MM.1S (cell line): Measurements from ENCODE around the gene CYTH1.

Source experiments
- DNase-seq: peaks from one replicate; pipeline ENCODE4 v3.0.0-alpha.2; 2015
- H2AFZ ChIP-seq: fragments of 300-600 bp; sonication (generic); 2 replicates; pipeline ENCODE4 v1.6.0; 2016; ENCODE audit warnings: antibody characterized with exemption, low read length
- H3F3A ChIP-seq: fragments of 300-600 bp; sonication (generic); 2 replicates; pipeline ENCODE4 v1.6.1; 2016; ENCODE audit warnings: mild to moderate bottlenecking, antibody characterized with exemption, low read length, moderate library complexity, mixed read lengths; ENCODE audit not compliant: insufficient read depth
- H3K27ac ChIP-seq: fragments of 300-600 bp; sonication (generic); 2 replicates; pipeline ENCODE4 v1.5.1; 2016; ENCODE audit warnings: mild to moderate bottlenecking, low read length
- H3K27me3 ChIP-seq: fragments of 300-600 bp; sonication (generic); replicated peaks from 2 replicates; pipeline ENCODE4 v1.6.0; 2016; ENCODE audit warnings: low read length; ENCODE audit not compliant: insufficient read depth
- H3K36me3 ChIP-seq: fragments of 300-600 bp; sonication (generic); replicated peaks from 2 replicates; pipeline ENCODE4 v1.6.1; 2016; ENCODE audit warnings: mild to moderate bottlenecking, low read length, mixed read lengths; ENCODE audit not compliant: insufficient read depth
- H3K4me1 ChIP-seq: fragments of 300-600 bp; sonication (generic); 2 replicates; pipeline ENCODE4 v1.6.1; 2016; ENCODE audit warnings: low read length, mixed read lengths
- H3K4me2 ChIP-seq: fragments of 300-600 bp; sonication (generic); 2 replicates; pipeline ENCODE4 v1.6.0; 2016; ENCODE audit warnings: low read depth, low read length
- H3K4me3 ChIP-seq: fragments of 300-600 bp; sonication (generic); 2 replicates; pipeline ENCODE4 v1.5.1; 2016; ENCODE audit warnings: low read length, mixed read lengths
- H3K79me2 ChIP-seq: fragments of 300-600 bp; sonication (generic); 2 replicates; pipeline ENCODE4 v1.6.1; 2016; ENCODE audit warnings: mixed run types, low read length, mixed read lengths
- H3K9ac ChIP-seq: fragments of 300-600 bp; sonication (generic); 2 replicates; pipeline ENCODE4 v1.6.1; 2016; ENCODE audit warnings: low read length, mixed read lengths
- H3K9me2 ChIP-seq: fragments of 300-600 bp; sonication (generic); replicated peaks from 2 replicates; pipeline ENCODE4 v1.6.1; 2016; ENCODE audit warnings: mild to moderate bottlenecking, low read length, mixed read lengths; ENCODE audit not compliant: insufficient read depth
- H3K9me3 ChIP-seq: fragments of 300-600 bp; sonication (generic); replicated peaks from 2 replicates; pipeline ENCODE4 v1.6.1; 2016; ENCODE audit warnings: mild to moderate bottlenecking, low read length, mixed read lengths; ENCODE audit not compliant: insufficient read depth
- H4K20me1 ChIP-seq: fragments of 300-600 bp; sonication (generic); 2 replicates; pipeline ENCODE4 v1.6.1; 2016; ENCODE audit warnings: mild to moderate bottlenecking, low read length, moderate library complexity, mixed read lengths; ENCODE audit not compliant: insufficient read depth
- EZH2 ChIP-seq: fragments of 300-600 bp; sonication (generic); optimal IDR thresholded peaks from 2 replicates; pipeline ENCODE3; 2017; ENCODE audit warnings: low read depth, mild to moderate bottlenecking, antibody characterized with exemption, low read length, mixed read lengths
- EZH2phosphoT487 ChIP-seq: fragments of 300-600 bp; sonication (generic); IDR thresholded peaks from 2 replicates; pipeline ENCODE4 v1.6.1; 2018; ENCODE audit warnings: antibody characterized with exemption, low read length
- TF ChIP-seq, protein P1 (sequence below): fragments of 300-600 bp; sonication (generic); IDR thresholded peaks from 2 replicates; pipeline ENCODE4 v1.5.1; 2016; ENCODE audit warnings: antibody characterized with exemption, low read length, mixed read lengths

Gene CYTH1

DNA sequence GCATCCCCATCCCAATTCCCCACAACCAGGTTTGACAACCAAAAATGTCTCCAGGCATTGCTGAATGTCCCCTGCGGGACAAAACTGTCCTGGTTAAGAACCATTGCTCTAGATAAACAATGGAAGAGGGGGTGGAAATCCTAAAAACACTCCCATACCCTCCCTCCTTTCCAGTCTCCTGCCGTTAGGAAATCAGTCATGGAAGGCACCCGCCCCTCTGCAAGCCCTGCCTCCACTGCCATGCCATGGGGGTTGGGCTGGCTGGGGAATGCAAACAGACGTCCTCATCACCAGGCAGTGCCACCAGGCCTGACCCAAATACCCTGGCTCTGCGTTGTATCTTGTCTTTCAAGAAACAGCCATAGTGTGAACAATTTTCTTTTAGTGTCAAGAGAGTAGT, 57.5 kb downstream of the CYTH1 start:
- peak; percentile 7 for DNase-seq
- Histone ChIP-seq H3K9me3 (no peaks in the 10 kb centered on the region), H3K79me2 (peaks cover 95% of the 10 kb centered on the region), H4K20me1 (no peaks in the 10 kb centered on the region), H3K9me2 (no peaks in the 10 kb centered on the region), H3K27me3 (no peaks in the 10 kb centered on the region), H3K4me3 (peak overlapping the region; percentile 70; the same call in 1 of the 2 replicates), H3K9ac (peak overlapping the region; percentile 95), H3K4me2 (peak overlapping the region; percentile 99), H2AFZ (no peak overlapping the region), H3K36me3 (no peaks in the 10 kb centered on the region), H3K4me1 (peaks cover 77% of the 10 kb centered on the region), H3K27ac (peak overlapping the region; percentile 97), H3F3A (peaks cover 94% of the 10 kb centered on the region)
- no peak for TF ChIP-seq EZH2
- TF ChIP-seq, protein P1, sequence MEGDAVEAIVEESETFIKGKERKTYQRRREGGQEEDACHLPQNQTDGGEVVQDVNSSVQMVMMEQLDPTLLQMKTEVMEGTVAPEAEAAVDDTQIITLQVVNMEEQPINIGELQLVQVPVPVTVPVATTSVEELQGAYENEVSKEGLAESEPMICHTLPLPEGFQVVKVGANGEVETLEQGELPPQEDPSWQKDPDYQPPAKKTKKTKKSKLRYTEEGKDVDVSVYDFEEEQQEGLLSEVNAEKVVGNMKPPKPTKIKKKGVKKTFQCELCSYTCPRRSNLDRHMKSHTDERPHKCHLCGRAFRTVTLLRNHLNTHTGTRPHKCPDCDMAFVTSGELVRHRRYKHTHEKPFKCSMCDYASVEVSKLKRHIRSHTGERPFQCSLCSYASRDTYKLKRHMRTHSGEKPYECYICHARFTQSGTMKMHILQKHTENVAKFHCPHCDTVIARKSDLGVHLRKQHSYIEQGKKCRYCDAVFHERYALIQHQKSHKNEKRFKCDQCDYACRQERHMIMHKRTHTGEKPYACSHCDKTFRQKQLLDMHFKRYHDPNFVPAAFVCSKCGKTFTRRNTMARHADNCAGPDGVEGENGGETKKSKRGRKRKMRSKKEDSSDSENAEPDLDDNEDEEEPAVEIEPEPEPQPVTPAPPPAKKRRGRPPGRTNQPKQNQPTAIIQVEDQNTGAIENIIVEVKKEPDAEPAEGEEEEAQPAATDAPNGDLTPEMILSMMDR, result no peak; the same call in 1 of the 2 replicates
- TF ChIP-seq EZH2phosphoT487, result no peak

DNA sequence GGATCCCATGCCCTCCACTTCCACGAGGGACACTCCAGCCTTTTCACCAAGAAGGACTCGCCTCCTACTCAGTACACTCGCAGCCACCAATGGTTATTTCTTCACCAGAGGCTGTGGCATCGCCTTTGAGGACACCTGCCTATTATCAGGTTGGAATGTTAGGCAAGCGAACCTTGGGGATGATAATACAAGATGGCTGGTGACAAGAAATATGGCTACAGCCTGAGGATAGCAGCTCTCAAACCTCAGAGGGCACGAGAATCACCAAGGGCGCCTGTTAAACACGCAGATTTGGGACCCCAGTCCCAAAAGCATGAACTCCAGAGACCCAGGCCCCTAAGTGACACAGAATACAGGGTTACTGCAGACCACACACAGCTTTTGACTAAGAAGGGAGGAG, 58.1 kb downstream of the CYTH1 start:
- Histone ChIP-seq H3K36me3 (no peaks in the 10 kb centered on the region), H3K79me2 (peaks cover 95% of the 10 kb centered on the region), H3K27me3 (no peaks in the 10 kb centered on the region), H2AFZ (no peak overlapping the region), H3F3A (peaks cover 94% of the 10 kb centered on the region), H3K9me2 (no peaks in the 10 kb centered on the region), H4K20me1 (no peaks in the 10 kb centered on the region), H3K4me2 (peak overlapping the region; percentile 99), H3K4me1 (peaks cover 77% of the 10 kb centered on the region), H3K4me3 (peak overlapping the region; percentile 70), H3K9ac (peak overlapping the region; percentile 95), H3K9me3 (no peaks in the 10 kb centered on the region), H3K27ac (peak overlapping the region; percentile 97)
- TF ChIP-seq EZH2phosphoT487 (no peak), EZH2 (no peak)
- TF ChIP-seq, protein P1, result no peak
- peak; percentile 5 for DNase-seq

DNA sequence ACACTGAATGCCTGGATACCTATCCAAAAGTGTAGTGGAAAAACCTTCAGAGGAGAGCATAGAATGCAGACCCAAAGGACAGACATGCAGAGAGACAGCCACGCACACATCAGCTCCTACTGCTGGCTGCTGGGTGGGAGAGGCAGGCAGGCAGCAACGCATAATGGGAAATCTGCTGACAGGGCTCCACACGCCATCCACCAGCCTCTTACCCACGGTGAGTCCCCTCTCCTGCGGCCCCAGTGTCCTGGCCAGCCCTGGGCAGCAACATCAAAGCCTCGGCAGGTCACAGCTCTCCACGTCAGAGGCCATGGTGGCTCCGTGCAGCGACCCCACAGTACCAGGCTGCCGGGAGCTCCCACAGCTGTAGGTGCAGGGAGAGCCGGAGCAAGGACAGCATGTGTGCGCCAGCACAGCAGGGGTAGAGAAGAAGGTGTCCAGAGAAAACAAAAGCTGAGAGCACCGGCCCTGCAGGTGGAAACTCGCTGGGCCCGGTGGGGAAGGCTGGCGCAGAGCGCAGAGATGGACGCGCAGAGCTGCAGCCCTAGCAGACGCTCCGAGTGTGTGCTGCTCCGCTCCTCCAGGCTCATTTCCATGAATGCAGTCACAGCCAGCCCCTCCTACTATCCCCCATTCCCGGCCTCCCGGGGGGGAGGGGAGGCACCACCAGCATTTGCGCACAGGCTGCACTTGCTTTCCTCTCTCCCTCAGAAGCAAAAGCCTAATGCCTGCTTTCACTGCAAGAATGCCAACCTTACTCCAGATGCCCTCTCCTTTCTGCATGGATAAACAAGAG, 58.9 kb downstream of the CYTH1 start:
- peaks cover 94% of the 10 kb centered on the region for H3F3A ChIP-seq
- H3K9me2 ChIP-seq, result no peaks in the 10 kb centered on the region
- no peaks in the 10 kb centered on the region for H3K36me3 ChIP-seq
- H3K27me3 ChIP-seq, result no peaks in the 10 kb centered on the region
- peak overlapping the region; percentile 97 for H3K27ac ChIP-seq
- H3K4me3 ChIP-seq, result peak overlapping the region; percentile 70
- peak; percentile 35 for DNase-seq
- peaks cover 95% of the 10 kb centered on the region for H3K79me2 ChIP-seq
- TF ChIP-seq EZH2phosphoT487 (no peak), EZH2 (no peak)
- TF ChIP-seq, protein P1, result no peak
- peak overlapping the region; percentile 99 for H3K4me2 ChIP-seq
- peak overlapping the region; percentile 95 for H3K9ac ChIP-seq
- peaks cover 83% of the 10 kb centered on the region for H3K4me1 ChIP-seq
- no peaks in the 10 kb centered on the region for H3K9me3 ChIP-seq
- no peaks in the 10 kb centered on the region for H4K20me1 ChIP-seq
- no peak overlapping the region for H2AFZ ChIP-seq
